ENCODE results near the gene SLC25A33.

DNA sequence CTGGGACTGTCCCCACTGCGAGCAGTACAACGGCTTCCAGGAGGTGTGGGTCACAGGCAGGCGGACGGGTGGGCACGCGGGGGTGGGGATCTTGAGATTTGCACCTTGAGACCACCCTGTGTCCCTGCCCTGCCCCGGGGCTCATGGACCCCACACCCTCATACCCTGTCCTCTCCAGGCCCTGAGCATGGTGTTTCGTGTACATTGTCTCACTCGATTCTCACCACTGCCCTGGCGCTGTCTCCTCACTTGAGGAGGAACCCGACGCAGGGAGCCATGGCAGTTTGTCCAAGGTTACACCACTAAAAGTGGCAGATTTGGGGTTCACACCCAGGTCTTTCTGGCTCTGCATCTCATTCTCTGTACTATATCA is 56.7 kb downstream of the SLC25A33 start:
- TF ChIP-seq, protein P1, sequence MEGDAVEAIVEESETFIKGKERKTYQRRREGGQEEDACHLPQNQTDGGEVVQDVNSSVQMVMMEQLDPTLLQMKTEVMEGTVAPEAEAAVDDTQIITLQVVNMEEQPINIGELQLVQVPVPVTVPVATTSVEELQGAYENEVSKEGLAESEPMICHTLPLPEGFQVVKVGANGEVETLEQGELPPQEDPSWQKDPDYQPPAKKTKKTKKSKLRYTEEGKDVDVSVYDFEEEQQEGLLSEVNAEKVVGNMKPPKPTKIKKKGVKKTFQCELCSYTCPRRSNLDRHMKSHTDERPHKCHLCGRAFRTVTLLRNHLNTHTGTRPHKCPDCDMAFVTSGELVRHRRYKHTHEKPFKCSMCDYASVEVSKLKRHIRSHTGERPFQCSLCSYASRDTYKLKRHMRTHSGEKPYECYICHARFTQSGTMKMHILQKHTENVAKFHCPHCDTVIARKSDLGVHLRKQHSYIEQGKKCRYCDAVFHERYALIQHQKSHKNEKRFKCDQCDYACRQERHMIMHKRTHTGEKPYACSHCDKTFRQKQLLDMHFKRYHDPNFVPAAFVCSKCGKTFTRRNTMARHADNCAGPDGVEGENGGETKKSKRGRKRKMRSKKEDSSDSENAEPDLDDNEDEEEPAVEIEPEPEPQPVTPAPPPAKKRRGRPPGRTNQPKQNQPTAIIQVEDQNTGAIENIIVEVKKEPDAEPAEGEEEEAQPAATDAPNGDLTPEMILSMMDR (conservative IDR thresholded peaks at IDR 0.05; ENCODE audit: low read depth in 2 of 2), result no peak
- TF ChIP-seq EZH2 (IDR thresholded peaks at IDR 0.05; ENCODE audit: low read depth, unreplicated experiment) (no peak), POLR2AphosphoS5 (IDR thresholded peaks at IDR 0.05; ENCODE audit: low read depth) (no peak)
